ENCODE measurements around the gene TAMALIN. TPM values are rescaled to one million over a fixed set of nuclear protein-coding genes. Genes with fewer than 3 reads are reported as not detected.

TAMALIN gene
- total RNA-seq, 1 experiment from 2014 or later, result not detected

- Mint-ChIP-seq H3K4me3 (ENCODE audit: unreplicated experiment) (no peak overlapping the region), H3K36me3 (ENCODE audit: insufficient read depth, unreplicated experiment) (peaks cover 11% of the 10 kb centered on the region), H3K27ac (ENCODE audit: low read depth, unreplicated experiment) (no peak overlapping the region), H3K9me3 (ENCODE audit: unreplicated experiment) (no peaks in the 10 kb centered on the region), H3K4me1 (ENCODE audit: insufficient read depth, unreplicated experiment) (peaks cover 11% of the 10 kb centered on the region), H3K27me3 (ENCODE audit: insufficient read depth, unreplicated experiment) (no peaks in the 10 kb centered on the region)
- TF ChIP-seq CTCF (IDR thresholded peaks at IDR 0.05; ENCODE audit: unreplicated experiment), result no peak
- ChIA-PET POLR2A (interaction anchor here (0.6 kb wide), 1 partner anchor 11 kb away, joined by 3 read pairs; no protein-coding TSS in a partner anchor), CTCF (interaction anchor here (0.9 to 1.6 kb wide), 4 partner anchors 9 to 32 kb away, joined by 4 to 7 read pairs (median 4); no protein-coding TSS in a partner anchor)
- DNase-seq (ENCODE audit: unreplicated experiment), result no peak
- intact Hi-C loops (cut with micrococcal nuclease), result no loop called here
- no TSS peak for BruUV-seq (replicated peaks)
These were observed 48.3 kb downstream of the TAMALIN start for GRCh38 chr12:52054833-52055730.

DNA sequence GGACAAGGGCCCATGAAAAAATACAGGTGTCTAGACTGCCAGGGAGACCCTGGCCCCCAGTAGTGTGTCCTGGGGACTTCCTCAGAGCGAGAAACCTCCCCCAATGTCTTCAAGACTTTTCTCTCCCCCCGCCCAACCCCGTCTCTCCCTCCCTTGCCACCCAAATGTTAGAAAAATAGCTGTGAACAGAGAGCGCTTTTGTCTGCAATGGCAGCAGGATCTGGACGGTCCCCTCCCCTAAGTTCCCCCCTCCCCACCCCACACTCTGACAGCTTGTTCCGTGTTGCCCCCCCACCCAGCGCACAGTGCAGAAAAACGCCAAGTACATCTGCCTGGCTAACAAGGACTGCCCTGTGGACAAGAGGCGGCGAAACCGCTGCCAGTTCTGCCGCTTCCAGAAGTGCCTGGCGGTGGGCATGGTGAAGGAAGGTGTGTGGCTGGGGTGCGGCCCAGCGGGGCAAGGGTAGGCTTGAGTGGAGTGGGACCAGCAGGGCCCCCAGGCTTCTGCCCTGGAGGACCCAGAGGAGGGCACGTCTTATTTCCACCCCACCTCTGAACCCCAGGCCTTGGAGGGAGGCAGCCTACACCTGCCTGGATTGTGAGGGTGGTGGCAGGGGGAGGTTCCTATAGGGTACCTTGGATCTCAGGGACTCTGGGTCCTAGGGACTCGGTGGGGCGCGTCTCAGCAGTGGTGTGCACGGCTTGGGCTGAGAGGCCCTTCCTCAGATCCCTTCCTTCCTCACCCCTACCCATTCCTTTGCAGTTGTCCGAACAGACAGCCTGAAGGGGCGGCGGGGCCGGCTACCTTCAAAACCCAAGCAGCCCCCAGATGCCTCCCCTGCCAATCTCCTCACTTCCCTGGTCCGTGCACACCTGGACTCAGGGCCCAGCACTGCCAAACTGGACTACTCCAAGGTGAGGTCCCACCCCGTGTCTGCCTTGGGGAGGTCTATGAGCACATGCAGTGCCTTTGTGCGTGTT is 49.3 kb downstream of the TAMALIN start:
- Mint-ChIP-seq H3K4me3 (ENCODE audit: unreplicated experiment) (no peak overlapping the region), H3K4me1 (ENCODE audit: insufficient read depth, unreplicated experiment) (peaks cover 6% of the 10 kb centered on the region), H3K27me3 (ENCODE audit: insufficient read depth, unreplicated experiment) (no peaks in the 10 kb centered on the region), H3K36me3 (ENCODE audit: insufficient read depth, unreplicated experiment) (peaks cover 6% of the 10 kb centered on the region), H3K9me3 (ENCODE audit: unreplicated experiment) (no peaks in the 10 kb centered on the region), H3K27ac (ENCODE audit: low read depth, unreplicated experiment) (no peak overlapping the region)
- no peak for DNase-seq (ENCODE audit: unreplicated experiment)
- CTCF ChIA-PET, result interaction anchor here (0.5 to 1.6 kb wide), 5 partner anchors 25 to 65 kb away, joined by 3 to 7 read pairs (median 3); no protein-coding TSS in a partner anchor
- no peak for TF ChIP-seq CTCF (IDR thresholded peaks at IDR 0.05; ENCODE audit: unreplicated experiment)
- POLR2A ChIA-PET, result interaction anchor here (0.6 kb wide), 1 partner anchor 752 kb away, joined by 3 read pairs; no protein-coding TSS in a partner anchor
- intact Hi-C loops (cut with micrococcal nuclease), result no loop called here
- no TSS peak for BruUV-seq (replicated peaks)

GRCh38 chr12:52056801-52057637 is 50.3 kb downstream of the TAMALIN start:
- H3K4me1 Mint-ChIP-seq (ENCODE audit: insufficient read depth, unreplicated experiment), result peaks cover 3% of the 10 kb centered on the region
- H3K4me3 Mint-ChIP-seq (ENCODE audit: unreplicated experiment), result no peak overlapping the region
- BruUV-seq (replicated peaks), result no TSS peak
- CTCF ChIA-PET, result interaction anchor here (0.6 to 1.0 kb wide), 2 partner anchors 26 kb away, joined by 3 read pairs; no protein-coding TSS in a partner anchor
- DNase-seq (ENCODE audit: unreplicated experiment), result no peak
- POLR2A ChIA-PET, result interaction anchor here (0.6 kb wide), 1 partner anchor 753 kb away, joined by 3 read pairs; no protein-coding TSS in a partner anchor
- H3K27ac Mint-ChIP-seq (ENCODE audit: low read depth, unreplicated experiment), result no peak overlapping the region
- no peaks in the 10 kb centered on the region for H3K9me3 Mint-ChIP-seq (ENCODE audit: unreplicated experiment)
- no peaks in the 10 kb centered on the region for H3K27me3 Mint-ChIP-seq (ENCODE audit: insufficient read depth, unreplicated experiment)
- TF ChIP-seq CTCF (IDR thresholded peaks at IDR 0.05; ENCODE audit: unreplicated experiment), result no peak
- intact Hi-C loops (cut with micrococcal nuclease), result no loop called here
- peaks cover 6% of the 10 kb centered on the region for H3K36me3 Mint-ChIP-seq (ENCODE audit: insufficient read depth, unreplicated experiment)

Data from MCF 10A (cell line).